Measurements from ENCODE around the gene TCP10L.
"Not testable (repeated sequence)": the region's sequence is repeated elsewhere in the genome, so short reads cannot be mapped to it uniquely, and the experiment has no call there.

The TCP10L gene

DNA sequence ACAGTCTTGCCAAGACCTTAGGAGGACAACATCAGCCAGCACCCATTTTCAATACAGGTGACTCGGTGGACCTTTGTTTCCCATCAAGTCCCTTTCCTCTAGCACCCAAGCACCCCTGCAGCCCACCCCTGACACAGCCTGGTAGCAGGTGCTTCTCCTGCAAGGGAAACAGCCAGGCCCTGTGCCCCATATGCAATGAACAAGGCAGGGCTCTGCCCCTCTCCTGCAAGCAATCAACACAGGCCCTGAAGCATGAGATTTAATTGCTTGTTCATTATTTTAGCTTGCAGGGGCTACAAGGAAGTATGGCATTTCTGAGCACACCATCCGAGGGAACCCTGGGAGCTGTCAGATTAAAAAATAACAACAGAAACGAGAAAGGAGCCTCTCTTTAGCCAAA, 35.4 kb downstream of the TCP10L start:
- DNase-seq, result no peak

DNA sequence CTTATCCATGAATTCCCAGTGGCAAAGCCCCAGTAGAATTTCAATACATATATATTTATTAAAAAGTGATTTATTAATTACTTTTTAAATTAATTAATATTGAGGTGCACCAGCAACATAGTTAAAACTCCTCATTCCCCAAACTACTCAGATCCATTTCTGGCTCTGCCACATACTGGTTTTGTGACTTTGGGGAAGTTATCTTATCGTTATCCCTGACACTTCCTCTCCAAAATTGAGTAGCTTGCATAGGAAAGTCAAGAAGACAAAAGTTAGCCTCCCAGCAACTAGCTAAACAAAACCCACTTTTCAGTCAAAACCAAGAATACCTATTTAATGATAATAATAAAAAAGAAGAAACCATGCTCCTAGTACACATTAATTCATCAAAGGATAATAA, 35.9 kb downstream of the TCP10L start:
- no peak for DNase-seq

DNA sequence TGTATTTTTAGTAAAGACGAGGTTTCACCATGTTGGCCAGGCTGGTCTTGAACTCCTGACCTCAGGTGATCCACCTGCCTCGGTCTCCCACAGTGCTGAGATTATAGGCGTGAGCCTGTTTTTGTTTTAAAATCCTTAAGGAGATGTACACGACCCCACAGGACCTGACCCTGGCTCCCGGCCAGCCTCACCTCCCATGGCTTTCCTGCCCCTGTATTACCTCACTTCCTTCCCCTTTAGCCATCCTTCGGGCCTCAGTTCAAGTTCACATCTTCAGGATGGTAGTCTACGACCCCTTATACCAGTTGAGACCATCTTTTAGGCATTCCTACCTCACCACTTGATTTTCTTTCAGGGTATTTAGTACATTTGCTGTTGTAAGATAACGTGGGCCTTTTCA, 36.3 kb downstream of the TCP10L start:
- DNase-seq, result no peak

DNA sequence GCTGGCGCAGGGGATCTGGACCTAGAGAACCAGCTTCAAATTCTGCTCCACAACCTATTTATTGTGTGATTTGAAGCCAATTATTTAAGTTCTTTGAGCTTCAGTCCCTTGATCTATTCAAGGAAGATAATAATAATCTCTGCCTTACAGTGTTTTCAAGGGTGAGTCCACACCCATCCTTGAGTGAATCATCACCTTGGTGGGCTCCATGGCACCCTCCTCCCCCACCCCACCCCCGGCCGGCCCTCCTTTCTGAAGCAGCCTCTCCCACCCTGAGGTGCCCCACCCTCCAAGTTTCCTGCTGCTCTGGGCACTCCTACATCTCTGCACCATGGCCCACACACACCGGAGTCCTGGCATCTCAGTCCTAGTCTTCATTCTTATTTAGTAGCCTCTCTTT, 38.3 kb downstream of the TCP10L start:
- DNase-seq, result no peak

DNA sequence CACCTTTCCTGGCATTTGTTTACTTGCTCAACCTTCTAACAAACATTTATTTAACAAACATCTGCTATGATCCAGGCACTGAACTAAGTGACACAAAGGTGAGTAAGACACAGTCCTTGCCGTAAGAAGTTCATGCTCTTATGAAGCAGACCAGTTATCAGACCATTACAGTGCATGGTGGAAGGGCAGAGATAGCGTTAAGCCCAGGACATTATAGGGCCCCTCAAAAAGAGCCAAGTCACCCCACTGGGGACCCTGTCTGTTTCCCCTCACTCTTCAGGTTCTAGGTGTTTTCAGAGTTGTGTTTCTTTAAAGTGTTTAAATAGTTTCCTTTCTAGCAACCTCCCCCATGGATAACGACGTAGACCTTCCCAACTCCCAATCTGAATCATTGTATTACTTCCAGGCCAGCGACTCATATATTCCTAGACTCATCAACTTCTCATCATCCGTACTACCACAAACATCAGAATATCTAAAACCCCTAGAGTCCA, 39.3 kb downstream of the TCP10L start:
- DNase-seq, result no peak

DNA sequence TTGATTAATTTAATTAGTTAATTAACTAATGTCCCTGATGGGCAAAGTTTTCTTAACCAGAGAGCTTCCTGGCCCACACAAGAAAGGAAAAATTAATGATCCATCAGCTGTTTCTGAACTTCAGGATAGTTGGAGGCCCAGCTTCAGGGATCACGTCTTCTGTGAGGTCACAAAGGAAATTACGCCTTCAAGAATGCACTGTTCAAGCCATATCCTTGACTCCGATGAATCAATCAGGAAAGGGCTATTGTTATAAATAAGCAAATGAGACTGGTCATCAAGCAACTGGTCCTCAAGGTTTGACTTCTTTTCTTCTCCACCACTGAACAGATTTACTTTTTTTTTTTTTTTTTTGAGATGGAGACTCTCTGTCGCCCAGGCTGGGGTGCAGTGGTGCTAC, 40.6 kb downstream of the TCP10L start:
- DNase-seq, result no peak

DNA sequence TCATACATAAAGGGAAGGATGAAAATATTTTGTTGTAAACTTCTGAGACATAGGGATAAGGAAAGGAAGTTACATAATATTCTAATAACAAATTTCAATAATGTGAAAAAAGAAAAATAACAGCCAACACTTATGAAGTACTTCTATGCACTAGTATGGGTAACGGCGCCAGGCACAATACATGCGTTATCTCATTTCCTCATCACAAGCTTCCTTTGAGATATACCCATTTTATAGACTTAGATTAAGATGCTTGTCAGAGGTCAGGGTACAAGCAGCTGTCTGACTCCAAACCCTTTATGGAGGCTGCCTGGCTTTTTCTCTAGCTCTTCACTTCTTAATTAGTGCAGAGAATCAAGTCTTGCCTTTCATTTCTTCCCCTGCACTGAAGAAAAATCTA, 41.3 kb downstream of the TCP10L start:
- DNase-seq, result no peak

DNA sequence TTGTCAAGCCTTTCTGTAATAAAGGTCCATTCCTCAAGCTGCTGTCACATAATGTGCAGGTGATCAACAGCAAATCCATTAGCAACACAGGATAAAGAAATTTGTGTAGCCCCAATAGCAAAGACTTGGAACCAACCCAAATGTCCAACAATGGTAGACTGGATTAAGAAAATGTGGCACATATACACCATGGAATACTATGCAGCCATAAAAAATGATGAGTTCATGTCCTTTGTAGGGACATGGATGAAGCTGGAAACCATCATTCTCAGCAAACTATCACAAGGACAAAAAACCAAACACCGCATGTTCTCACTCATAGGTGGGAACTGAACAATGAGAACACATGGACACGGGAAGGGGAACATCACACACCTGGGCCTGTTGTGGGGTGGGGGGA, 42.3 kb downstream of the TCP10L start:
- not testable (repeated sequence) for DNase-seq

DNA sequence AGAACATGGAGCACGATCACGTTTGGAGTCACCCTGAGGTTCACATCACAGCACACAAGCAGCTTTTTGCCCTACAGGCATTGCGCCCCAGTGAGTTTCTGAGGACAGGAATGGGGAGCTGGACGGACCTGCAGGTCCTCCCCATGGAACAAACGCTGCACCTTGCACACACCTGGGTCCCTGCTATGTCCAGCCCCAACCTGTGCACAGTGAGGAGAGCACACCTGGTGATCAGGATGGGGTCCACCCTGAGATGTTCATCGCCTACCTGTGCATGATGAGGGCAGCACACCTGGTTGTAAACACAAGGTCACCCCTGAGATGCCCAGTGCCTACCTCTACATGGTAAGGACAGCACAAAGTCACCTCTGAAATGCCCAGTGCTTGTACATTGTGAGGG, 45.9 kb downstream of the TCP10L start:
- DNase-seq, result no peak

DNA sequence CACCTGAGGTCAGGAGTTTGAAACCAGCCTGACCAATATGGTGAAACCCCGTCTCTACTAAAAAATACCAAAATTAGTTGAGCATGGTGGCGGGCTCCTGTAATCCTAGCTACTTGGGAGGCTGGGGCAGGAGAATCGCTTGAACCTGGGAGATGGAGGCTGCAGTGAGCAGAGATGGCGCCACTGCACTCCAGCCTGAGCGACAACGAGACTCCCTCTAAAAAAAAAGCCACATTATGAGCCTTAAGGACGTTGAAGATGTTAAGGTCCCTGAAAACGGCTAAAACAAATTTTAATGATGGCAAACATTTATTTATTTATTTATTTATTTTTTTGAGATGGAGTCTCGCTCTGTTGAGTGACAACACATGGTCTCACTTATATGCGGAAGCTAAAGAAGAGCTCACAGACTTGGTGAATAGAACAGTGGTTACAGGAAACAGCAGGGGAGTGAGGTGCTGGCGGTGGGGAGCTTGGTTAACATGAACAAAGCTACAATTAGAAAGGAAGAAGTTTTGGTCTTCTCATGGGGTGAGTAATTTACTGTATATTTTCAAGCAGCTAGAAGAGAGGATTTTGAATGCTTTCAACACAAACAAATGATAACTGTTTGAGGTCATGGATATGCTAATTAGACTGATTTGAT, 47.1 kb downstream of the TCP10L start:
- DNase-seq, result peak; percentile 7 to 35

DNA sequence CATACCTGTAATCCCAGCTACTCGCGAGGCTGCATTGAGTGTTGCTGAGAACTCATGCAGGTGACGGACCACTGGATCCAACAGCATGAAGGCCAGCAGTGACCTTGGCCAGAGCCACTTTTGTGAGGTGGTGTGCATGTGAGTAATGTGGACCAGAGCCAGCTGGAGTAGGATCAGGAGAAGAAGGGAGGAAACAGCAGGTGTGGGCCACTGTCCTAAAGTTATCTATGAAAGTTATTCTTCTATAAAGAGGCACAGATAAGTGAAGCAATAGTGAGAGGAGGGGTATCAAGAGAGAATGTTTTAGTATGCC, 47.8 kb downstream of the TCP10L start:
- no peak for DNase-seq

DNA sequence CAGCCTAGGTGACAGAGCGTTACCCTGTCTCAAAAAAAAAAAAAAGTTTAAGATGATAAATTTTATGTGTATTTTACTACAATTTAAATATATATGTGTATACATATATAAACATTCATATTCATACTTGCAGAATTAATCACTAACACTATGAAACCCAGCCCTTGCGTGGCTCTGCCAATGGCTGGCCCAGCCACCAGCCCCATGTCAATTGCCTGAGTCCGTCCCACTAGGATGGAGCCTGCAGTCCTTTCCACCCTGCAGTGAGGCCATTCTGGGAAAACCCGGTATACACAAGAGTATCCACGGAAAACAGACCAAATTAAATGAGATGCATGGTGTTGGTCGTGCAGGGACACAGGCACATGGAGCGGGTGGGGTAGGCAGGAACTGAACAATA, 49.7 kb downstream of the TCP10L start:
- peak in 1 of 2 experiments; percentile 17 for DNase-seq

DNA sequence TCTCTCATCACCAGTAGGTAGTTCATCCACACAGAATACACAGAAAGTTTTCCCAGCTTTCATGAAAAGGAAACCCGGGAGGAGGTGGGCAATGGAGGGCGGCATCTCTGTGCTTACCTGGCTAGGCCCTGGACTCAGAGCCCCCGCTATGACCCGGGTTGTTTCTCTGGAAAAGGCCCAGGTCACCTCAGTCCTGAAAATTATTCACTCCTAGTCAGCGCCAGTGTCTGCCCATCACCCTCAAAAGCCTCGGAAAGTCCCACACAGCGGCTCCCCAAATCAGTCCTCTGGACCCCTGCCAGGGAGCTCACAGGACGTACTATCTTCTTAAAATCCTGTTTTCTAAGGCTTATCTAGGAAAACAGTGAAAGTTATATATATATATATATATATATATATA, 51.2 kb downstream of the TCP10L start:
- DNase-seq, result peak in 1 of 2 experiments; percentile 1

DNA sequence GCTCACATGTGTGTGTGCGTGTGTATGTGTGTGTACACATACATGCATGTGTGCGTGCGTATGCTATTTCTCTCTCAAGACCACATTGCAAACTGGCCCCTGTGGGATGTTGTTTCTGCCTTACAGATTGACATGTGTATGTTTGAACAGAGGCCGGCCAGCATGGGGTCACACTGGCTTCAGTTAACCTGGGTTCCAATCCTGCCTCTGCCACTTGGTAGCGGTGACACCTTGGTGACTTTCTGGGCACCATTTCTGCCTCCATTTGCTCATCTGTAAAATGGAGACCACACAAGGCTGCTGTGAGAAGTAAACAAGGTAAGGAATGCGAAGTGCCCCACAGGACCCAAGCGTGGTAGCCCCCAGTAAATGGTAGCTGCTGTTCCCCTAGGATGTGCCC, 51.7 kb downstream of the TCP10L start:
- peak in 1 of 2 experiments; percentile 6 for DNase-seq

DNA sequence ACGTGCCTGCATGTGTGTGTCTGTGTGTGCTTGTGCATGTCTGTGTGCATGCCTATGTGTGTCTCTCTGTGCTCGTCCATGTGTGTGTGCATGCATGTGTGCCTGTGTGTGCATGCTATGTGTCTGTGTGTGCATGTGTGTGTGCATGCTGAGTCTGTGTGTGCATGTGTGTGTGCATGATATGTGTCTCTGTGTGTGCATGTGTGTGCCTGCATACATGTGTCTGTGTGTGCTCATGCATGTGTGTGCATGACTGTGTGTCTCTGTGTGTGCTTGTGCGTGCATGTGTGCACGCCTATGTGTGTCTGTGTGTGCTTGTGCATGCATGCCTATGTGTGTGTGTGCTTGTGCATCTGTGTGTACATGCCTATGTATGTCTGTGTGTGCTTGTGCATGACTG, 52.3 kb downstream of the TCP10L start:
- DNase-seq, result peak in 1 of 2 experiments; percentile 5

DNA sequence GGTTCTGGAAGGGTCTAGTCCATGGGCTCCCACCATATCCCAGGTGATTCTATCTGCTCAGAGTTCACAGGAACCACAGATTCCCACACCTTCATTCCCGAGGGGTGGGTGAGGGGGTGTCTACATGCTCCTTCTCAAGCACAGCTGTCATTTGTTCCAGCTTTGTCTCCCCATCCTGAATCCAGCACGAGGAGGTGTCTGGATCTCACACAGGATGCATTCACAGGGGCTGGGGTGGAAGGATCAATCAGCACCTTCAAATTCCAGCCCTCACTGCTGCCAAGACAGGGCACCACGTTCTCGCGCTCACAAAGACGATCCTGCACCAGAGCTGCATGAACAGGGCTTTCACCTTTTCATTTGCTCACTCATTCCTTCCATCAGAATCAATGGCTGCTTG, 52.7 kb downstream of the TCP10L start:
- peak in 1 of 2 experiments; percentile 1 for DNase-seq

DNA sequence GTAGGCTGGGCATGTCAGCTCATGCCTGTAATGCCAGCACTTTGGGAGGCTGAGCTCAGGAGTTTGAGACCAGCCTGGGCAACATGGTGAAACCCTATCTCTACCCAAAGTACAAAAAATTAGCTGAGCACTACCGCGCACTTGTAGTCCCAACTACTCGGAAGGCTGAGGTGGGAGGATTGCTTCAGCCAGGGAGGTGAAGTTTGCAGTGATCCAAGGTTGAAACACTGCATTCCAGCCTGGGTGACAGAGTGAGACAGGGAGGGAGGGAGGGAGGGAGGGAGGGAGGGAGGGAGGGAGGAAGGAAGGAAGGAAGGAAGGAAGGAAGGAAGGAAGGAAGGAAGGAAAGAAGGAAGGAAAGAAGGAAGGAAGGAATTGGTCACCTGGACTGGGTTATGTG, 53.8 kb downstream of the TCP10L start:
- not testable (repeated sequence) for DNase-seq

DNA sequence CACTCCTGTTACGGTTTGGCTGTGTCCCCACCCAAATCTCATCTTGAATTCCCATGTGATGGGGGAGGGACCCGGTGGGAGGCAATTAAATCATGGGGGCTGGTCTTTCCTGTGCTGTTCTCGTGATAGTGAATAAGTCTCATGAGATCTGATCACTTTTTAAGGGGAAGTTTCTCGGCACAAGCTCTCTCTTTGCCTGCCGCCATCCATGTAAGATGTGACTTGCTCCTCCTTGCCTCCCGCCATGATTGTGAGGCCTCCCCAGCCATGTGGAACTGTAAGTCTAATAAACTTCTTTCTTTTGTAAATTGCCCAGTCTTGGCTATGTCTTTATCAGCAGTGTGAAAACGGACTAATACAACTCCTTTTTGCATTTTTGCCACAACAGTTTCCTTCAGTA, 54.5 kb downstream of the TCP10L start:
- not testable (repeated sequence) for DNase-seq

DNA sequence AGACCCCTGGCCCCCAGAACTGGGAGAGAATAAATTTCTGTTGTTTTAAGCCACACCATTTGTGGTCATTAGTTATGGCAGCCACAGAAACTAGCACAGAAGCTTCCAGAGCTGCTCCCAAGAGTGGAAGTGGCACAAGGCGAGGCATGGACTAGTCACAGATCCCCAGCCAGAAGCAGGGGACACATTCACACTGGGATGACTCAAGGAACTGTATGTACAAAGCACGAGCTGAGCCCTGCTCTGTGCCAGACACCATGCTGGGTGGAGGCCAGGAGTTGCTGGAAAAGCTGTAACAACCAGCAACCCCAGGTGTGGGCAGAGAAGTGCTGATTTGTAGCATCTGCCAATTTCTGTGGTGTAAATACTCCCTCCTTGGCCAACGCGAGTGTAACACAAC, 55.6 kb downstream of the TCP10L start:
- DNase-seq, result no peak

DNA sequence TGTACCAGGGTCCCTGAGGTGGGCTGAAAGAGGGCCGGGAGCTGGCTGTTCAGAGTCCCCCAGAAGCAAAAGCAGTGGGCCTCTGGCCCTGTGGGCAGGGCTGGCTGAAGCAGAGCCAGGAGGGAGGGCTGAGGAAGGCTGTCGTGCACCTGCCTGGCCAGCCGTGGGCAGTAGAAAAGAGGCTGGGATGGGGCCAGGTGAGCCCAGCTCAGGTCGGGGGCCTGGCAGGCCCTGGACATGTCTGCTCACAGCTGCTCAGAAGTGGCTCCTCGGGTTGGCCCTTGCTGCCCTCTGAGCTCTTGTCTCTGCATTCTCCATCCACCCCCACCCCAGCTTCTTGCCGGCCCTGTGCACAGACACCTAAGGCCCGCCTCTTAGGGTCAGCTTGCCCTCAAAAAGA, 60.0 kb downstream of the TCP10L start:
- no peak for DNase-seq

DNA sequence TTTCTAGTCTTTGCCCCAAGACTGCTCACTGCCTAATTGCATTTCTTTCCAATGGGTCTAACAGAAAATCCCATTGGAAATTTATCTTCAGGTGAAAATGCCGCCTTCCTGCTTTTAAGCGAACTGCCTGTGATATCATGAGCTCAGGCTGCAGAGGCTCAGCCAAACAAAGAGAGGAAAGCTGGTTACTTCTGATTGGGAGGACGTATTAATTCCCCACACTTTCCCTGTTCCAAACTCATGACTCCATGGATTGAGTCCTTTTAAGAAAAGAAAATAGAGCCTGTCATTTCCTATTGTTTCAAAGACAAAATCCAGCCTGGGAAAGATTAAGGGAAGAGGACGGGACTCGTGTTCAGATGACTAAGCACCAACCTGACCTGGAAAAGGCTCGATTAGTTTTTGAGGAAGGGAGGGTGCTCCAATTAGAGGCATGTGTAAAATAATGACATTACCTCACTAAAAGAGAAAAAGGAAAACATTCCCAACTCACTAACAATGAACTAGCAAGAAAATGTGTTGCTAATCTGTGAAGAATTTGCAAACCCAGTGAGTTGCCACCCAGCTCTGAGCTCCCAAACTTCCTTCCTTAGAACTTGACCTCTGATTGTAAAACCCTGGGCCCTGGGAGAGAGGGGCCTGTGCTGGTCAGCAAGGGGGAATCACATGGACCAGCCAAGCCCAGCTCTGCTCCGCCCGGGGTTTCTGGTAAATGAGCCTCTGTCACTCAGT, 61.2 kb downstream of the TCP10L start:
- no peak for DNase-seq

Data from activated T-cell treated with anti-CD3 and anti-CD28 coated beads, Interleukin-2, amount 50 U/mL, for 48 hours (primary cell).